ENCODE data around the gene PPP2R2C.

GRCh38 chr4:6420036-6420435, 52.4 kb downstream of the PPP2R2C start:
- TF ChIP-seq ZNF324 (tag by site-specific recombination; IDR thresholded peaks at IDR 0.05) (no peak), ZNF10 (tag by site-specific recombination; IDR thresholded peaks at IDR 0.05) (no peak), CTCF (tag by site-specific recombination; IDR thresholded peaks at IDR 0.05) (no peak), RBAK (tag by site-specific recombination; IDR thresholded peaks at IDR 0.05) (no peak), SP7 (tag by site-specific recombination; IDR thresholded peaks at IDR 0.05) (no peak), TRIM28 (IDR thresholded peaks at IDR 0.05; ENCODE audit: borderline replicate concordance, low read length) (no peak)
